Measurements from ENCODE around the gene ADGRV1.

DNA sequence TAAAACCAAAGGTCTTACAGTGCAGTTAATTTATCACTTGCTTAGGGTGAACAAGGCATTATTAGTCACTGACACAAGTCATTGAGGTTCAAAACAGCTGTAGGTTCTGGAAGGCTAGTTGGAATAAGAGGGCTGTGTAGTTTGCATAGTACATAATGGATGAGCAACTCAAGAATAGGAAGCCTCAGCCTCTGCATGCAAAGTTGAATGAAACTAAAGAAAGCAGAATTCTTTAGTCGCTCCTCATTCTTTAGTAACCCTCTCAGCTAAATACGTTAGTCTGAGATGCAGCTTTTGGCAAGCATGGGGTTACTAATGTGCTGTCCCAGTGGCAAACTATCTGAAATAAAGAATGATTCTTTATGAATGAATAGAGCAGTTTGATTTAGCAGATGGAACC is 74.2 kb downstream of the ADGRV1 start:
- TF ChIP-seq YY1 (IDR thresholded peaks at IDR 0.05; ENCODE audit: insufficient read depth, insufficient read length), result no peak
- no peak for TF ChIP-seq SUZ12 (IDR thresholded peaks at IDR 0.05; ENCODE audit: extremely low read depth, insufficient read depth, insufficient read length)
- TF ChIP-seq ZNF274 (IDR thresholded peaks at IDR 0.05; ENCODE audit: low read depth, low read length), result no peak
